ENCODE measurements around the gene EPS8L2.

- TF ChIP-seq EZH2 (IDR thresholded peaks at IDR 0.05; ENCODE audit: insufficient read depth, low read length) = no peak
- no peak for TF ChIP-seq CTCF (IDR thresholded peaks at IDR 0.05; ENCODE audit: insufficient read depth, low read depth, low read length)
Measured at GRCh38 chr11:656426-656825, 49.6 kb upstream of the EPS8L2 start.

All from astrocyte (in vitro differentiated cells and primary cell).